IMR-90 (cell line): ENCODE measurements around the gene CACNB2. TPM values are rescaled to one million over a fixed set of nuclear protein-coding genes. Genes with fewer than 3 reads are reported as not detected.

Source experiments
- ATAC-seq: fragments of 200-7000 bp; cut with Tn5 transposase; 2 replicates; pipeline ENCODE4 v1.9.1; 2020; ENCODE audit warnings: low read depth, mild to moderate bottlenecking, moderate library complexity
- BruUV-seq: library from RNA; stranded (reverse); fragments of 400-500 nt; replicated peaks from 2 replicates; lab custom pipeline; 2021; lab: Mats Ljungman, UMichigan
- CTCF ChIA-PET: fragments of 300-600 bp; formaldehyde crosslinking; extraction: SDS; loops from one replicate; lab custom pipeline; 2021; ENCODE audit warnings: antibody characterized with exemption; lab: Yijun Ruan, JAX
- POLR2A ChIA-PET: fragments of 300-600 bp; sonication (Branson Sonifier 250); formaldehyde crosslinking; loops from one replicate; lab custom pipeline; 2022; ENCODE audit warnings: antibody characterized with exemption; ENCODE audit not compliant: unreplicated experiment; lab: Charles Lee
- DNase-seq: peaks from one replicate; pipeline ENCODE4 v3.0.0; 2013
- H2AFZ ChIP-seq: replicated peaks from 2 replicates; pipeline ENCODE3; 2013; ENCODE audit warnings: low read length, mild to moderate bottlenecking; ENCODE audit not compliant: poor library complexity
- H2AK5ac ChIP-seq: 2 replicates; pipeline ENCODE4 v1.6.1; 2013; ENCODE audit warnings: low read depth, low read length, inconsistent platforms
- H2AK9ac ChIP-seq: replicated peaks from 2 replicates; pipeline ENCODE3; 2013; ENCODE audit warnings: mild to moderate bottlenecking, low read depth, low read length, moderate library complexity; ENCODE audit not compliant: poor library complexity
- H2BK120ac ChIP-seq: 2 replicates; pipeline ENCODE4 v1.6.1; 2013; ENCODE audit warnings: low read depth, low read length, inconsistent platforms
- H2BK15ac ChIP-seq: 3 replicates; pipeline ENCODE4 v1.6.1; 2013; ENCODE audit warnings: low read depth, low read length, inconsistent platforms
- H2BK20ac ChIP-seq: 2 replicates; pipeline ENCODE4 v1.6.1; 2013; ENCODE audit warnings: low read depth, mild to moderate bottlenecking, inconsistent platforms, low read length, moderate library complexity
- H2BK5ac ChIP-seq: 2 replicates; pipeline ENCODE4 v1.6.1; 2013; ENCODE audit warnings: mild to moderate bottlenecking, low read depth, low read length, inconsistent platforms; ENCODE audit not compliant: poor library complexity, severe bottlenecking
- H3K14ac ChIP-seq: replicated peaks from 2 replicates; pipeline ENCODE4 v1.6.1; 2013; ENCODE audit warnings: low read depth, low read length, inconsistent platforms
- H3K18ac ChIP-seq: 2 replicates; pipeline ENCODE4 v1.6.1; 2013; ENCODE audit warnings: low read depth, low read length, control low read depth
- H3K23ac ChIP-seq: 2 replicates; pipeline ENCODE4 v1.6.1; 2013; ENCODE audit warnings: low read depth, low read length, inconsistent platforms
- H3K27ac ChIP-seq: 2 replicates; pipeline ENCODE4 v1.5.1; 2013; ENCODE audit warnings: mild to moderate bottlenecking, control low read depth, low read length; ENCODE audit not compliant: insufficient read depth
- H3K27me3 ChIP-seq: 2 replicates; pipeline ENCODE4 v1.6.1; 2013; ENCODE audit warnings: low read length; ENCODE audit not compliant: control insufficient read depth, insufficient read depth
- H3K36me3 ChIP-seq: 2 replicates; pipeline ENCODE4 v1.6.1; 2013; ENCODE audit warnings: low read length, mixed read lengths; ENCODE audit not compliant: control insufficient read depth, insufficient read depth
- H3K4ac ChIP-seq: 2 replicates; pipeline ENCODE4 v1.6.1; 2013; ENCODE audit warnings: low read depth, low read length, inconsistent platforms
- H3K4me1 ChIP-seq: 2 replicates; pipeline ENCODE4 v1.6.1; 2013; ENCODE audit warnings: low read length, mixed read lengths; ENCODE audit not compliant: control insufficient read depth, insufficient read depth
- H3K4me2 ChIP-seq: 2 replicates; pipeline ENCODE4 v1.6.1; 2013; ENCODE audit warnings: low read depth, mild to moderate bottlenecking, control low read depth, low read length, moderate library complexity
- H3K4me3 ChIP-seq: 2 replicates; pipeline ENCODE4 v1.5.1; 2013; ENCODE audit warnings: low read depth, mild to moderate bottlenecking, control low read depth, low read length, moderate library complexity; ENCODE audit not compliant: insufficient read depth
- H3K56ac ChIP-seq: 2 replicates; pipeline ENCODE4 v1.6.1; 2013; ENCODE audit warnings: low read length, inconsistent platforms; ENCODE audit not compliant: insufficient read depth; ENCODE audit errors: extremely low read depth
- H3K79me1 ChIP-seq, 2 experiments: 2 replicates each; pipeline ENCODE4 v1.6.1; 2013; ENCODE audit warnings: low read length in 2 of 2, inconsistent platforms in 1 of 2, low read depth in 1 of 2
- H3K9ac ChIP-seq: 2 replicates; pipeline ENCODE4 v1.6.1; 2013; ENCODE audit warnings: low read depth, low read length, control low read depth
- H3K9me1 ChIP-seq: 2 replicates; pipeline ENCODE4 v1.6.1; 2013; ENCODE audit warnings: low read length, inconsistent platforms; ENCODE audit not compliant: insufficient read depth
- H3K9me3 ChIP-seq: 2 replicates; pipeline ENCODE4 v1.6.1; 2013; ENCODE audit warnings: low read length; ENCODE audit not compliant: control insufficient read depth, insufficient read depth
- H4K20me1 ChIP-seq: 2 replicates; pipeline ENCODE4 v1.6.1; 2013; ENCODE audit warnings: low read length, inconsistent platforms; ENCODE audit not compliant: insufficient read depth
- H4K5ac ChIP-seq: 2 replicates; pipeline ENCODE4 v1.6.1; 2013; ENCODE audit warnings: mild to moderate bottlenecking, low read depth, low read length, control low read depth
- H4K8ac ChIP-seq, 2 experiments: 2 replicates each; pipeline ENCODE4 v1.6.1; 2013; ENCODE audit warnings: low read depth in 2 of 2, low read length in 2 of 2, control low read depth in 1 of 2, inconsistent platforms in 1 of 2
- H4K91ac ChIP-seq: 2 replicates; pipeline ENCODE4 v1.6.1; 2013; ENCODE audit warnings: low read depth, low read length, inconsistent platforms; ENCODE audit not compliant: insufficient read depth
- CEBPB ChIP-seq: IDR thresholded peaks from 2 replicates; pipeline ENCODE4 v1.6.1; 2012; ENCODE audit warnings: low read depth, low read length, improper control_type of control experiment
- POLR2A ChIP-seq: IDR thresholded peaks from 2 replicates; pipeline ENCODE4 v1.6.1; 2012; ENCODE audit warnings: mild to moderate bottlenecking, low read depth, low read length
- WGBS, 2 experiments: methylation state at CpG; one replicate each; pipeline versions ENCODE4 v1.1.5 to v1.1.7; 2013; ENCODE audit warnings: missing lambda C conversion rate in 2 of 2; ENCODE audit not compliant: insufficient read length in 1 of 2; ENCODE audit errors: extremely low coverage in 2 of 2; 5-methylcytosine and 5-hydroxymethylcytosine counted together
- dilution Hi-C: fragments of 300-500 bp; cut with HindIII; formaldehyde crosslinking; loops from one replicate; pipeline ENCODE4 v1.14.3; 2018; ENCODE audit warnings: low sequenced_read_pairs; ENCODE audit not compliant: unreplicated experiment
- in situ Hi-C: fragments of 300-500 bp; cut with MboI; formaldehyde crosslinking; loops from 3 replicates; pipeline ENCODE4 v1.14.3; 2019; ENCODE audit warnings: low sequenced_read_pairs, inconsistent platforms, mixed read lengths
- intact Hi-C: fragments of 100-400 bp; cut with micrococcal nuclease; formaldehyde crosslinking; loops from 2 replicates; pipeline ENCODE4 v1.10.0; 2022
- polyA plus RNA-seq, 3 experiments: library from polyadenylated mRNA; depleted of rRNA; stranded (reverse); fragments of >200 nt; gene quantifications; 2 replicates each; pipeline ENCODE4 v1.2.3, GENCODE V29; 2012; ENCODE audit warnings: low replicate concordance in 1 of 3
- total RNA-seq: library from RNA; depleted of rRNA; stranded (reverse); fragments of >200 nt; gene quantifications from 2 replicates; pipeline ENCODE4 v1.2.3, GENCODE V29; 2012

CACNB2 gene
- total and polyA plus RNA-seq, 2 of the 4 experiments (the other 2 are of a cell fraction), result 0.36 TPM

- Histone ChIP-seq H3K14ac (no peak overlapping the region), H2BK120ac (no peak overlapping the region), H3K23ac (no peak overlapping the region), H4K5ac (no peak overlapping the region), H2AFZ (no peak overlapping the region), H2BK5ac (no peak overlapping the region), H4K8ac (no peak overlapping the region), H2AK9ac (no peak overlapping the region), H3K9me1 (no peaks in the 10 kb centered on the region), H2BK15ac (no peak overlapping the region), H3K56ac (no peak overlapping the region), H3K4me2 (no peak overlapping the region), H2BK20ac (no peak overlapping the region), H4K20me1 (no peaks in the 10 kb centered on the region), H3K18ac (no peak overlapping the region; the same call in 1 of the 2 replicates), H3K36me3 (no peaks in the 10 kb centered on the region), H3K9ac (no peak overlapping the region), H4K91ac (no peak overlapping the region), H3K27ac (no peak overlapping the region), H3K4me1 (peaks cover 2% of the 10 kb centered on the region; the same call in 1 of the 2 replicates), H3K27me3 (peaks cover 35% of the 10 kb centered on the region), H2AK5ac (no peak overlapping the region), H3K4ac (no peak overlapping the region), H3K4me3 (no peak overlapping the region), H3K79me1 (no peaks in the 10 kb centered on the region), H3K9me3 (no peaks in the 10 kb centered on the region)
- ChIA-PET POLR2A (no interaction called here), CTCF (interaction anchor here (0.6 kb wide), 1 partner anchor 495 kb away, joined by 4 read pairs; no protein-coding TSS in a partner anchor)
- no CpG with 5 or more reads among the region's 2 CpGs for whole genome bisulfite sequencing, 2 experiments
- intact Hi-C loops, result no loop called here
- dilution Hi-C loops, result no loop called here
- TF ChIP-seq CEBPB (peak; percentile 60; the same call in 1 of the 2 replicates), POLR2A (no peak)
- in situ Hi-C loops, result no loop called here
- DNase-seq, result peak; percentile 35
- BruUV-seq, result no TSS peak
- ATAC-seq, result peak; percentile 51; the same call in 1 of the 2 replicates
Measured at GRCh38 chr10:18145652-18146051, 5.4 kb downstream of the CACNB2 start.
